CD14-positive monocyte (primary cell): ENCODE measurements around the gene SLC25A21. TPM values are rescaled to one million over a fixed set of nuclear protein-coding genes. Genes with fewer than 3 reads are reported as not detected.

Experiments used
- DNase-seq, 3 donors: peaks; one replicate each; pipeline ENCODE4 v3.0.0-alpha.2; 2011 to 2022
- H2AFZ ChIP-seq: 2 replicates; pipeline ENCODE4 v1.6.0; 2012; ENCODE audit warnings: mild to moderate bottlenecking, low read depth, low read length, inconsistent platforms; ENCODE audit not compliant: insufficient read depth, poor library complexity, severe bottlenecking
- H3K27ac ChIP-seq, 2 donors: 1 replicate in 1 of 2; 2 replicates in 1 of 2; pipeline ENCODE4 v1.5.1; 2012 to 2013; ENCODE audit warnings: low read length in 2 of 2, control low read depth in 1 of 2, inconsistent platforms in 1 of 2, low read depth in 1 of 2, mild to moderate bottlenecking in 1 of 2
- H3K27me3 ChIP-seq, 2 donors: one replicate each; pipeline versions ENCODE4 v1.6.0 to v1.6.1; 2011 to 2013; ENCODE audit warnings: low read length in 2 of 2; ENCODE audit not compliant: control insufficient read depth in 2 of 2, insufficient read depth in 2 of 2
- H3K36me3 ChIP-seq, 2 donors: replicated peaks in 1 of 2; 1 replicate in 1 of 2; 2 replicates in 1 of 2; pipeline versions ENCODE4 v1.5.1 to v1.6.1; 2012 to 2013; ENCODE audit warnings: low read length in 2 of 2, control low read depth in 1 of 2, inconsistent platforms in 1 of 2, mild to moderate bottlenecking in 1 of 2; ENCODE audit not compliant: insufficient read depth in 2 of 2, control insufficient read depth in 1 of 2
- H3K4me1 ChIP-seq, 2 donors: 1 replicate in 1 of 2; 2 replicates in 1 of 2; pipeline versions ENCODE4 v1.5.1 to v1.6.1; 2012 to 2013; ENCODE audit warnings: low read length in 2 of 2, control low read depth in 1 of 2, inconsistent platforms in 1 of 2, mild to moderate bottlenecking in 1 of 2, moderate library complexity in 1 of 2; ENCODE audit not compliant: insufficient read depth in 2 of 2, control insufficient read depth in 1 of 2
- H3K4me2 ChIP-seq: replicated peaks from 2 replicates; pipeline ENCODE3; 2012; ENCODE audit warnings: low read length, moderate library complexity, mild to moderate bottlenecking; ENCODE audit not compliant: poor library complexity, severe bottlenecking; ENCODE audit errors: extremely low read depth
- H3K4me3 ChIP-seq, 3 experiments: fragments of 200-600 bp in 1 of 3; sonication (generic) in 1 of 3; replicated peaks in 1 of 3; 1 replicate in 2 of 3; 2 replicates in 1 of 3; pipeline ENCODE4 v1.5.1; 2011 to 2013; ENCODE audit warnings: low read length in 3 of 3, mild to moderate bottlenecking in 3 of 3, control low read depth in 2 of 3, low read depth in 2 of 3, inconsistent platforms in 1 of 3, moderate library complexity in 1 of 3
- H3K79me2 ChIP-seq: 2 replicates; pipeline ENCODE4 v1.6.0; 2012; ENCODE audit warnings: mild to moderate bottlenecking, control low read depth, inconsistent platforms, low read length, moderate library complexity; ENCODE audit not compliant: insufficient read depth
- H3K9ac ChIP-seq: 2 replicates; pipeline ENCODE4 v1.6.0; 2017; ENCODE audit warnings: low read length, mild to moderate bottlenecking; ENCODE audit not compliant: insufficient read depth, poor library complexity, severe bottlenecking
- H3K9me3 ChIP-seq, 2 donors: replicated peaks in 1 of 2; 1 replicate in 1 of 2; 2 replicates in 1 of 2; pipeline versions ENCODE4 v1.5.1 to v1.6.1; 2012 to 2013; ENCODE audit warnings: low read length in 2 of 2, control low read depth in 1 of 2; ENCODE audit not compliant: control insufficient read depth in 1 of 2, insufficient read depth in 1 of 2
- H4K20me1 ChIP-seq: 2 replicates; pipeline ENCODE4 v1.6.0; 2012; ENCODE audit warnings: mild to moderate bottlenecking, low read length, control low read depth, moderate library complexity; ENCODE audit not compliant: insufficient read depth
- H3K27ac Mint-ChIP-seq, 7 donors: one replicate each; pipeline ENCODE4 v1.8.0; 2020; ENCODE audit warnings: mild to moderate bottlenecking in 7 of 7, mixed read lengths in 7 of 7, moderate library complexity in 6 of 7, inconsistent platforms in 2 of 7
- H3K27me3 Mint-ChIP-seq, 3 donors: one replicate each; pipeline ENCODE4 v1.8.0; 2021 to 2022; ENCODE audit warnings: low read depth in 3 of 3, mild to moderate bottlenecking in 3 of 3, mixed read lengths in 3 of 3, moderate library complexity in 3 of 3, inconsistent platforms in 1 of 3
- H3K36me3 Mint-ChIP-seq, 2 donors: one replicate each; pipeline ENCODE4 v1.8.0; 2020; ENCODE audit warnings: mixed read lengths in 2 of 2, inconsistent platforms in 1 of 2, mild to moderate bottlenecking in 1 of 2
- H3K4me1 Mint-ChIP-seq: one replicate; pipeline ENCODE4 v1.8.0; 2020; ENCODE audit warnings: mild to moderate bottlenecking, mixed read lengths
- H3K4me3 Mint-ChIP-seq, 2 donors: one replicate each; pipeline ENCODE4 v1.8.0; 2020; ENCODE audit warnings: mild to moderate bottlenecking in 2 of 2, mixed read lengths in 2 of 2, moderate library complexity in 1 of 2
- H3K9me3 Mint-ChIP-seq, 7 donors: one replicate each; pipeline ENCODE4 v1.8.0; 2020 to 2022; ENCODE audit warnings: mixed read lengths in 7 of 7, mild to moderate bottlenecking in 6 of 7, moderate library complexity in 6 of 7, inconsistent platforms in 2 of 7
- WGBS: methylation state at CpG from one replicate; pipeline ENCODE4 v1.1.5; 2013; ENCODE audit warnings: missing lambda C conversion rate; ENCODE audit not compliant: insufficient coverage; 5-methylcytosine and 5-hydroxymethylcytosine counted together
- intact Hi-C, 2 donors: fragments of 100-400 bp; cut with micrococcal nuclease; formaldehyde crosslinking; loops; one replicate each; pipeline versions ENCODE4 v1.15.0 to v1.15.1; 2023
- polyA plus RNA-seq, 3 donors: library from polyadenylated mRNA; depleted of rRNA in 1 of 3; unstranded in 2 of 3; stranded (reverse) in 1 of 3; fragments of 300-500 nt in 2 of 3; fragments of >200 nt in 1 of 3; fragmentation: Illumina TruSeq in 2 of 3; gene quantifications; 1 replicate in 2 of 3; 2 replicates in 1 of 3; pipeline ENCODE4 v1.2.3, GENCODE V29; 2012 to 2021
- TF ChIP-seq, protein P1 (sequence below): fragments of 200-600 bp; IDR thresholded peaks from one replicate; pipeline ENCODE4 v1.8.0; 2022; ENCODE audit warnings: antibody characterized with exemption, mild to moderate bottlenecking

Gene SLC25A21
- polyA plus RNA-seq, 3 donors = not detected

DNA sequence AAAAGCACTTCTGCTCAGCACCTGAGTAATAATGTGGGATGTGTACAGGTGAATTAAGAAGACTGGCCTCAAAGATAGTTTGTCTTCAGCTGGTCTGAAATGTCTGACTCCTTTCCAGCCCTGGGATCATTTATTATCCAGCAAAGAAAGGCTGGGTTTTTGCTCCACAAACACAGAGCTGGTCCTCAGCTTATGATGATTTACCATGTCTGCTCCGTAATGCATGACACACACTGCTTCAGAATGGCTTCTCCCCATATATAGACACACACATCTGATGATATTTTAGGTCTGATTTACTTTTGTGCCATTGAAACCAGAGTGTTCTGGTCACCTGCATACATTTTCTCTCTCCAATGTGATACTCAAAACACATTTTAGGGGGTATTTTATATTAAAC is 225.0 kb downstream of the SLC25A21 start:
- H3K27me3 Mint-ChIP-seq = peaks cover under 1 to 2% (median 2%) of the 10 kb centered on the region in 3 donors
- H3K4me3 Mint-ChIP-seq = no peak overlapping the region
- DNase-seq = no peak
- no peak overlapping the region for H3K4me3 ChIP-seq
- H3K36me3 Mint-ChIP-seq = no peaks in the 10 kb centered on the region
- no peaks in the 10 kb centered on the region for H3K79me2 ChIP-seq
- H3K4me1 Mint-ChIP-seq = no peaks in the 10 kb centered on the region
- no peaks in the 10 kb centered on the region for H3K9me3 ChIP-seq
- no peak overlapping the region for H3K27ac ChIP-seq
- no peaks in the 10 kb centered on the region for H3K4me1 ChIP-seq
- no peak overlapping the region for H2AFZ ChIP-seq
- no peak overlapping the region for H3K27ac Mint-ChIP-seq
- H3K4me2 ChIP-seq = no peak overlapping the region
- no peaks in the 10 kb centered on the region for H4K20me1 ChIP-seq
- TF ChIP-seq, protein P1, sequence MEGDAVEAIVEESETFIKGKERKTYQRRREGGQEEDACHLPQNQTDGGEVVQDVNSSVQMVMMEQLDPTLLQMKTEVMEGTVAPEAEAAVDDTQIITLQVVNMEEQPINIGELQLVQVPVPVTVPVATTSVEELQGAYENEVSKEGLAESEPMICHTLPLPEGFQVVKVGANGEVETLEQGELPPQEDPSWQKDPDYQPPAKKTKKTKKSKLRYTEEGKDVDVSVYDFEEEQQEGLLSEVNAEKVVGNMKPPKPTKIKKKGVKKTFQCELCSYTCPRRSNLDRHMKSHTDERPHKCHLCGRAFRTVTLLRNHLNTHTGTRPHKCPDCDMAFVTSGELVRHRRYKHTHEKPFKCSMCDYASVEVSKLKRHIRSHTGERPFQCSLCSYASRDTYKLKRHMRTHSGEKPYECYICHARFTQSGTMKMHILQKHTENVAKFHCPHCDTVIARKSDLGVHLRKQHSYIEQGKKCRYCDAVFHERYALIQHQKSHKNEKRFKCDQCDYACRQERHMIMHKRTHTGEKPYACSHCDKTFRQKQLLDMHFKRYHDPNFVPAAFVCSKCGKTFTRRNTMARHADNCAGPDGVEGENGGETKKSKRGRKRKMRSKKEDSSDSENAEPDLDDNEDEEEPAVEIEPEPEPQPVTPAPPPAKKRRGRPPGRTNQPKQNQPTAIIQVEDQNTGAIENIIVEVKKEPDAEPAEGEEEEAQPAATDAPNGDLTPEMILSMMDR = no peak
- no peak overlapping the region for H3K9ac ChIP-seq
- intact Hi-C loops = no loop called here
- no peaks in the 10 kb centered on the region for H3K9me3 Mint-ChIP-seq
- no peaks in the 10 kb centered on the region for H3K36me3 ChIP-seq
- no CpG with 5 or more reads among the region's 1 CpG for WGBS
- H3K27me3 ChIP-seq = no peaks in the 10 kb centered on the region

DNA sequence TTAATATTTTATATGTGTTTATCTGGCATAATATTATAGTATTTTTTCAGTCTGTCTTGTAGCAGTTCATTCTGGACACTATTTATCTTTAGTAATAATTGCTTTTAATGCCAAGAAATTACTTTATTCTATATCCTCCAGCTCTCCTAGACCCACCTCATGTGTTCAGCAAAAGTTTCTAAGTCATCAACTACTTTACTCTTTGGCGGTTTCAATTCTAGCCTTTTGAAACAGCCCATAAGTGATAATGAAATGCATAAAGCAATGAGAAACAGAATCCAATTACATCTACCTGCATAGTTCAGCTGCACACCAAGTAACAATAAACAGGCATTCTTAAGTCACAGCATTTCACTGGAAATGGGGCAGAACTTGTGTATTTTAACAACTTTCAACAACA is 225.5 kb downstream of the SLC25A21 start:
- intact Hi-C loops = no loop called here

More for the DNA sequence above, 225.5 kb downstream of the SLC25A21 start:
- TF ChIP-seq, protein P1 = no peak
- Mint-ChIP-seq H3K9me3 (no peaks in the 10 kb centered on the region), H3K4me1 (no peaks in the 10 kb centered on the region), H3K36me3 (no peaks in the 10 kb centered on the region), H3K27ac (no peak overlapping the region), H3K27me3 (peaks cover 1 to 2% (median 2%) of the 10 kb centered on the region in 3 donors), H3K4me3 (no peak overlapping the region)
- H3K27me3 ChIP-seq = no peaks in the 10 kb centered on the region
- H3K4me3 ChIP-seq = no peak overlapping the region
- H2AFZ ChIP-seq = no peak overlapping the region
- H3K4me1 ChIP-seq = no peaks in the 10 kb centered on the region
- no peak for DNase-seq
- no peak overlapping the region for H3K27ac ChIP-seq
- H4K20me1 ChIP-seq = no peaks in the 10 kb centered on the region
- H3K9me3 ChIP-seq = no peaks in the 10 kb centered on the region
- H3K4me2 ChIP-seq = no peak overlapping the region
- no peaks in the 10 kb centered on the region for H3K79me2 ChIP-seq
- no peaks in the 10 kb centered on the region for H3K36me3 ChIP-seq
- no CpG with 5 or more reads among the region's 1 CpG for WGBS
- H3K9ac ChIP-seq = no peak overlapping the region
